Upper lobe of right lung (tissue), 1 donor: Measurements from ENCODE around the gene PRR3. TPM values are rescaled to one million over a fixed set of nuclear protein-coding genes. Genes with fewer than 3 reads are reported as not detected.
A peak's percentile ranks its signal among the peaks of the same experiment; 100 is the strongest.

ENCODE experiments used
- ATAC-seq: fragments of 200-7000 bp; cut with Tn5 transposase; one replicate; pipeline ENCODE4 v1.9.1; 2020; ENCODE audit warnings: mild to moderate bottlenecking, moderate library complexity
- DNase-seq: peaks from one replicate; pipeline ENCODE4 v3.0.0-alpha.2; 2020
- H3K27ac ChIP-seq: fragments of 200-600 bp; one replicate; pipeline ENCODE4 v1.8.0; 2022
- H3K27me3 ChIP-seq: fragments of 200-600 bp; one replicate; pipeline ENCODE4 v1.8.0; 2022; ENCODE audit warnings: mild to moderate bottlenecking
- H3K36me3 ChIP-seq: fragments of 200-600 bp; one replicate; pipeline ENCODE4 v1.8.0; 2022
- H3K4me1 ChIP-seq: fragments of 200-600 bp; one replicate; pipeline ENCODE4 v1.8.0; 2022
- H3K4me3 ChIP-seq: fragments of 200-600 bp; one replicate; pipeline ENCODE4 v1.8.0; 2022; ENCODE audit warnings: mild to moderate bottlenecking
- H3K9me3 ChIP-seq: fragments of 200-600 bp; one replicate; pipeline ENCODE4 v1.8.0; 2022
- CTCF ChIP-seq: fragments of 200-600 bp; IDR thresholded peaks from one replicate; pipeline ENCODE4 v1.8.0; 2022; ENCODE audit warnings: antibody characterized with exemption
- intact Hi-C: fragments of 100-400 bp; cut with DNase I; formaldehyde crosslinking; loops from one replicate; pipeline ENCODE4 v1.11.0; 2022
- long read RNA-seq: library from polyadenylated mRNA; unstranded; transcript quantifications from one replicate; pipeline ENCODE4 v2.0.0, GENCODE V29; 2021
- total RNA-seq: library from RNA; stranded (reverse); fragmentation: NEBNext Ultra II Directional; extraction: Animal tissue kit (Norgen Biotek cat#: 25700); gene quantifications from one replicate; pipeline ENCODE4 v1.2.1, GENCODE V29; 2021
- donor health status: DM: no; HTN: yes; CAD: no; lungs with severe emphysema.

Gene PRR3
- 6.9 TPM for total RNA-seq
- long read RNA-seq, partial matches to known transcripts: 2 of 5 reads
- long read RNA-seq, other reads (novel, unspliced or antisense): 0 of 5 reads

DNA sequence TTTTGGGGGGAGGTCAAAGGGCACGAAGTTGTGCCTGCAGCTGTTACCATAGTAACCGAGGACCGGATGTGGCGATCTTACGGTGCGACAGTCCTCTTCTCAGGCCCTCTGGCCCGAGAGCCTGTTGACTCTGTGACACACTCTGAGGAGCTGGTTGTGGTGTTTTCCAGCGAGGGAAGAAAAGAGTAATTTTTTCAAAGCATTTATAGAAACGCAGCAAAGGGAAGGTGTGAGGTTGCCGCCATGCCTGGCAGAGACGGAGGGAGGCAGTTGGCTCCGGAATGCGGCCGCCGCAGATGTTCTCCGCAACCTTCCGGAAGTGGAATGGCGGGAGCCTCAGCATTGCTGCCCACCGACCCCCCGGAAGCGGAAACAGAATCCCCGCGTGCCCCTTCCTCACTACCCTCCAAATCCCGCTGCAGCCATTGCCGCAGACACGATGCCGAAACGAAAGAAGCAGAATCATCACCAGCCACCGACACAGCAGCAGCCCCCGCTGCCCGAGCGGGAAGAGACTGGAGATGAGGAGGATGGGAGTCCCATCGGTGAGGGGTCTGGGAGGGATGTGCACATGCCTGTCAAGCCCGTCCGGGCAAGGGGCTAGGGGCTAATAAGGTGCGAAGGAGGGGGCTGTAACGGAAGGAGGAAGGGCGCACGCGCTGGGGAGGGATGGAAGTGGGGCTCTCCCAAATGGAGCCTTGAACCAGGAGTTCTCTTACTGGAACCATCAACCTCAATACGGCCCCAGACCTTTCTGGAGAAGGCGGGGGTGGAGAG lies at the start of gene PRR3:
Gene PRR3 (plus strand): TSS at position 390 of the 777 bp plus-strand sequence. CDS start 50 bp downstream, at position 440.
- H3K36me3 ChIP-seq: peaks cover 32% of the 10 kb centered on the region

GRCh38 chr6:30507849-30508827 lies 49.0 kb upstream of the PRR3 start:
- Histone ChIP-seq H3K27me3 (no peaks in the 10 kb centered on the region), H3K4me3 (no peak overlapping the region), H3K4me1 (peaks cover 5% of the 10 kb centered on the region), H3K9me3 (no peaks in the 10 kb centered on the region), H3K36me3 (no peaks in the 10 kb centered on the region), H3K27ac (peak overlapping the region; percentile 61)
- ATAC-seq (peak; percentile 52), DNase-seq (no peak)
- intact Hi-C loops: no loop called here
- TF ChIP-seq CTCF: no peak

More for the DNA sequence above, at the start of gene PRR3:
- ATAC-seq: peak; percentile 82
- peak; percentile 92 for DNase-seq
- Histone ChIP-seq H3K27ac (peak within 1 kb of the TSS; percentile 99), H3K4me3 (peak within 1 kb of the TSS; percentile 92), H3K9me3 (no peaks in the 10 kb centered on the region), H3K4me1 (peaks cover 25% of the 10 kb centered on the region), H3K27me3 (no peaks in the 10 kb centered on the region)
- intact Hi-C loops: no loop called here
- no peak for TF ChIP-seq CTCF

GRCh38 chr6:30508890-30509736 lies 48.0 kb upstream of the PRR3 start:
- DNase-seq: no peak
- peak; percentile 59 for ATAC-seq
- Histone ChIP-seq H3K9me3 (no peaks in the 10 kb centered on the region), H3K4me1 (peaks cover 5% of the 10 kb centered on the region), H3K27ac (peak overlapping the region; percentile 61), H3K27me3 (no peaks in the 10 kb centered on the region), H3K4me3 (no peak overlapping the region), H3K36me3 (no peaks in the 10 kb centered on the region)
- TF ChIP-seq CTCF: no peak
- intact Hi-C loops: no loop called here

DNA sequence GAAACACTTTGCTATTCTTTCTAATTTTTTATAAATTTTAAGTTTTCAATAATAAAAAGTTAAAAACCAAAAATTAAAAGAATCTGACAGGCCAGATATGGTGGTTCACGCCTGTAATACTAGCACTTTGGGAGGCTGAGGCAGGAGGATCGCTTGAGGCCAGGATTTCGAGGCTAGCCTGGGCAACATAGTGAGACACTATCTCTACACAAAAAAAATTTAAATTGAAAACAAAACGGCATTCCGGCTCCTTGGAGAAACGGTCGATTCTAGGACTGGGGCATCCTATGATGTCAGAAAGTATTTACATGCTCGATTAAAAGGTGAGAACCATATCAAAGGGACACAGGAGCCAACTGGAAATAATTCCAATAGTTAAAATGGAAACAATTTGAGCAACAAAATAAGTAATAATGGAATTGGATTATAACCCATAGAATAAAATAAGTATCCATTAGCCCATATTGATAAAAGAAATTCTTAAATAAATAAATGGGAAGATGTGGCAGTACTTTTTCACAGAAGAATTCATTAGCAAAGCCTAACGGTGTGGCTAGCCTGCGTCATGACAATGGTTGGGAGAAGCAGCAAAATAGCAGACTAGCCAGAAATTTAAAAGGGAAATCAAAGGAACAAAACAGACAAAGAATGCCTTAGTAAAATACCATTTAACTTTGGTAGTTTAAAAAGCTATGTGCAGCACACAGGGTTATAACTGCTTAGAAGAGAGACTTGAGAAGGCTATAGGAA lies 46.5 kb upstream of the PRR3 start:
- intact Hi-C loops: no loop called here
- DNase-seq (no peak), ATAC-seq (no peak)
- Histone ChIP-seq H3K36me3 (no peaks in the 10 kb centered on the region), H3K4me1 (peaks cover 11% of the 10 kb centered on the region), H3K9me3 (no peaks in the 10 kb centered on the region), H3K4me3 (no peak overlapping the region), H3K27ac (peak overlapping the region; percentile 55), H3K27me3 (no peaks in the 10 kb centered on the region)
- TF ChIP-seq CTCF: no peak
